ENCODE data around the gene TMEM30B. TPM values are rescaled to one million over a fixed set of nuclear protein-coding genes. Genes with fewer than 3 reads are reported as not detected.
A peak's percentile ranks its signal among the peaks of the same experiment; 100 is the strongest.

TMEM30B gene
- total RNA-seq (2.1 TPM), polyA plus RNA-seq (1 to 10 TPM; 2.1 to 4.8 (median 3.5) TPM)

GRCh38 chr14:61281186-61281947 is at the start of gene TMEM30B:
Gene TMEM30B, minus strand, starts transcription at chr14:61281338. Its CDS starts 191 bp downstream, at chr14:61281147.
- ATAC-seq (ENCODE audit: low read depth in 2 of 2), result peak; percentile 28 to 30
- H3K4me3 Mint-ChIP-seq, result peak within 1 kb of the TSS; percentile 90 to 95 (median 92)
- peak within 1 kb of the TSS; percentile 7 for H3K4me3 ChIP-seq (ENCODE audit: low read depth, low read length)
- H3K9me3 Mint-ChIP-seq, result peaks cover 0 to 2% (median 0%) of the 10 kb centered on the region in 7 donors
- peak within 1 kb of the TSS; percentile 63 for H3K27ac ChIP-seq (ENCODE audit: insufficient read depth, low read length, poor library complexity, severe bottlenecking)
- peaks cover 6 to 43% (median 14%) of the 10 kb centered on the region in 4 donors for H3K4me1 Mint-ChIP-seq
- H3K36me3 ChIP-seq (ENCODE audit: control insufficient read depth, insufficient read depth, low read length), result no peaks in the 10 kb centered on the region
- H3K27me3 Mint-ChIP-seq, result peaks cover 59% of the 10 kb centered on the region
- peak within 1 kb of the TSS; percentile 91 to 95 (median 92) for H3K27ac Mint-ChIP-seq
- peaks cover 13% of the 10 kb centered on the region for H3K4me1 ChIP-seq (ENCODE audit: control insufficient read depth, insufficient read depth, low read length, poor library complexity, severe bottlenecking)
- peaks cover 11% of the 10 kb centered on the region for H3K27me3 ChIP-seq (ENCODE audit: control insufficient read depth, insufficient read depth, low read length)
- peak; percentile 23 to 57 (median 30) for DNase-seq
- H3K9me3 ChIP-seq (ENCODE audit: control insufficient read depth in 2 of 2, low read length in 2 of 2), result no peaks in the 10 kb centered on the region
- H3K36me3 Mint-ChIP-seq, result no peaks in the 10 kb centered on the region

DNA sequence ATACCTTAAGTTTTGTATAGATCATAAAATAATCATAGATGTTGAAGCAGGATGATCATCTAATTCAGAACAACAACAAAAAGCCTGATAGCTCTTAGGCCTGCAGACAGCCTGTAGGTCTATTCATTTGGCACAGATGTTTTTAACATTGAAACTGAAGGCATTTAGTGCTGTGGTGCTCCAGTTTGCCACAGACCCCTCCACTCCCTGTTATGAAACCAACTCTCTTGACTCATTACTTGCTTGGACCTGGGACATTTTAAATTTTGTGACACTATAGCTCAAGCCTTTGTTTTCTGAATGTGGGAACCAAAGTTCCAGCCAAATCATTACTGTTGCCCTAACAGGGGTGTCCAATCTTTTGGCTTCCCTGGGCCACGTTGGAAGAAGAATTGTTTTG is 49.4 kb upstream of the TMEM30B start:
- Mint-ChIP-seq H3K9me3 (no peaks in the 10 kb centered on the region), H3K4me3 (peak overlapping the region; percentile 76 to 100 (median 97)), H3K27me3 (no peaks in the 10 kb centered on the region), H3K36me3 (peaks cover 37% of the 10 kb centered on the region), H3K4me1 (peaks cover 41 to 88% (median 75%) of the 10 kb centered on the region in 4 donors), H3K27ac (peak overlapping the region; percentile 93 to 98 (median 96))
- H3K27ac ChIP-seq (ENCODE audit: insufficient read depth, low read length, poor library complexity, severe bottlenecking), result peak overlapping the region; percentile 95
- no peaks in the 10 kb centered on the region for H3K9me3 ChIP-seq (ENCODE audit: control insufficient read depth in 2 of 2, low read length in 2 of 2)
- H3K27me3 ChIP-seq (ENCODE audit: control insufficient read depth, insufficient read depth, low read length), result no peaks in the 10 kb centered on the region
- H3K4me3 ChIP-seq (ENCODE audit: low read depth, low read length), result peak overlapping the region; percentile 88
- DNase-seq, result peak in 1 of 3 donors; percentile 79
- peaks cover 95% of the 10 kb centered on the region for H3K4me1 ChIP-seq (ENCODE audit: control insufficient read depth, insufficient read depth, low read length, poor library complexity, severe bottlenecking)
- peak; percentile 20 to 31 for ATAC-seq (ENCODE audit: low read depth in 2 of 2)
- H3K36me3 ChIP-seq (ENCODE audit: control insufficient read depth, insufficient read depth, low read length), result peaks cover 4% of the 10 kb centered on the region

DNA sequence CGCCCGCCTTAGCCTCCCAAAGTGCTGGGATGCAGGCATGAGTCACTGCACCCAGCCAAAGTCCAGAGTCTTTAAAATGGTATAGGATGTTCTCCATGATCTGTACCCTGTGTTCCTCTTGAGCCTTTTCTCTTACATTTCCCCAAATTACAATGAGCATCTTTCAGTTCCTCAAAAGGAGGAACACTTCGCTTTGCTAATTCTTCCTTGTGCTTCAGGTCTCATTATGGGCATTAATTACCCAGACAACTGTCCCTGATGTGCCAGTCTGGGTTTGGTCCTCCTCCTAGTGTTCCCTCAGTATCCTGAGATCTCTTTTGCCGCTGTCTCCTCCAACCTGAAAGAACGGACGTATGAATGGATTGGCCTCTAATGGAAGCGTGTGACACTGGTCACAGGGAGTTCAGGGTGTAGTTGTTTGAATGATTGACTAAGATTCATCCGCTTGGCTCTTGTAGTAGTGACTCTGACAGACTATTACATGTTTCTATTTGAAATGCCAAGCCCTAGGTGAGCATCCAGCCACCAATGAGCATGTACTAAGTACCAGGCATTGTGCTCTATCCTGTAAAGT is 48.4 kb upstream of the TMEM30B start:
- peaks cover 40% of the 10 kb centered on the region for H3K36me3 Mint-ChIP-seq
- ATAC-seq (ENCODE audit: low read depth in 2 of 2), result no peak
- H3K27me3 ChIP-seq (ENCODE audit: control insufficient read depth, insufficient read depth, low read length), result no peaks in the 10 kb centered on the region
- H3K36me3 ChIP-seq (ENCODE audit: control insufficient read depth, insufficient read depth, low read length), result peaks cover 4% of the 10 kb centered on the region
- peak overlapping the region; percentile 93 to 98 (median 96) for H3K27ac Mint-ChIP-seq
- H3K4me1 Mint-ChIP-seq, result peaks cover 42 to 89% (median 76%) of the 10 kb centered on the region in 4 donors
- H3K27me3 Mint-ChIP-seq, result no peaks in the 10 kb centered on the region
- peak overlapping the region; percentile 88 for H3K4me3 ChIP-seq (ENCODE audit: low read depth, low read length)
- H3K4me3 Mint-ChIP-seq, result peak overlapping the region; percentile 76 to 100 (median 97)
- no peak for DNase-seq
- peak overlapping the region; percentile 95 for H3K27ac ChIP-seq (ENCODE audit: insufficient read depth, low read length, poor library complexity, severe bottlenecking)
- H3K4me1 ChIP-seq (ENCODE audit: control insufficient read depth, insufficient read depth, low read length, poor library complexity, severe bottlenecking), result peaks cover 88% of the 10 kb centered on the region
- no peaks in the 10 kb centered on the region for H3K9me3 Mint-ChIP-seq
- H3K9me3 ChIP-seq (ENCODE audit: control insufficient read depth in 2 of 2, low read length in 2 of 2), result no peaks in the 10 kb centered on the region

- peak overlapping the region; percentile 76 to 100 (median 97) for H3K4me3 Mint-ChIP-seq
- Histone ChIP-seq H3K27ac (ENCODE audit: insufficient read depth, low read length, poor library complexity, severe bottlenecking) (peak overlapping the region; percentile 95), H3K9me3 (ENCODE audit: control insufficient read depth in 2 of 2, low read length in 2 of 2) (no peaks in the 10 kb centered on the region), H3K4me1 (ENCODE audit: control insufficient read depth, insufficient read depth, low read length, poor library complexity, severe bottlenecking) (peaks cover 88% of the 10 kb centered on the region), H3K27me3 (ENCODE audit: control insufficient read depth, insufficient read depth, low read length) (no peaks in the 10 kb centered on the region), H3K4me3 (ENCODE audit: low read depth, low read length) (peak overlapping the region; percentile 75), H3K36me3 (ENCODE audit: control insufficient read depth, insufficient read depth, low read length) (peaks cover 4% of the 10 kb centered on the region)
- no peaks in the 10 kb centered on the region for H3K27me3 Mint-ChIP-seq
- peak overlapping the region; percentile 93 to 98 (median 96) for H3K27ac Mint-ChIP-seq
- no peak for DNase-seq
- ATAC-seq (ENCODE audit: low read depth in 2 of 2), result no peak
- peaks cover 0 to 1% (median 0%) of the 10 kb centered on the region in 7 donors for H3K9me3 Mint-ChIP-seq
- H3K36me3 Mint-ChIP-seq, result peaks cover 39% of the 10 kb centered on the region
- H3K4me1 Mint-ChIP-seq, result peaks cover 42 to 86% (median 70%) of the 10 kb centered on the region in 4 donors
Measured at GRCh38 chr14:61328626-61329262, 47.6 kb upstream of the TMEM30B start.

- Mint-ChIP-seq H3K9me3 (peaks cover 0 to 4% (median 0%) of the 10 kb centered on the region in 7 donors), H3K36me3 (peaks cover 47% of the 10 kb centered on the region), H3K4me1 (peaks cover 30 to 68% (median 54%) of the 10 kb centered on the region in 4 donors), H3K27ac (peak overlapping the region; percentile 75 to 98 (median 93)), H3K4me3 (peak overlapping the region in 3 of 4 donors; percentile 97 to 100 (median 97)), H3K27me3 (no peaks in the 10 kb centered on the region)
- Histone ChIP-seq H3K27me3 (ENCODE audit: control insufficient read depth, insufficient read depth, low read length) (no peaks in the 10 kb centered on the region), H3K4me1 (ENCODE audit: control insufficient read depth, insufficient read depth, low read length, poor library complexity, severe bottlenecking) (peaks cover 74% of the 10 kb centered on the region), H3K27ac (ENCODE audit: insufficient read depth, low read length, poor library complexity, severe bottlenecking) (peak overlapping the region; percentile 95), H3K9me3 (ENCODE audit: control insufficient read depth in 2 of 2, low read length in 2 of 2) (no peaks in the 10 kb centered on the region), H3K36me3 (ENCODE audit: control insufficient read depth, insufficient read depth, low read length) (peaks cover 4% of the 10 kb centered on the region), H3K4me3 (ENCODE audit: low read depth, low read length) (peak overlapping the region; percentile 99)
- ATAC-seq (ENCODE audit: low read depth in 2 of 2), result no peak
- no peak for DNase-seq
Measured at GRCh38 chr14:61326847-61327246, 45.7 kb upstream of the TMEM30B start.

GRCh38 chr14:61326146-61326545 is 45.0 kb upstream of the TMEM30B start:
- H3K9me3 ChIP-seq (ENCODE audit: control insufficient read depth in 2 of 2, low read length in 2 of 2), result no peaks in the 10 kb centered on the region
- H3K4me3 Mint-ChIP-seq, result peak overlapping the region in 3 of 4 donors; percentile 97 to 100 (median 97)
- peaks cover 4% of the 10 kb centered on the region for H3K36me3 ChIP-seq (ENCODE audit: control insufficient read depth, insufficient read depth, low read length)
- H3K36me3 Mint-ChIP-seq, result peaks cover 47% of the 10 kb centered on the region
- DNase-seq (peak in 1 of 3 donors; percentile 64), ATAC-seq (ENCODE audit: low read depth in 2 of 2) (no peak)
- no peaks in the 10 kb centered on the region for H3K27me3 ChIP-seq (ENCODE audit: control insufficient read depth, insufficient read depth, low read length)
- no peaks in the 10 kb centered on the region for H3K27me3 Mint-ChIP-seq
- peaks cover 0 to 5% (median 0%) of the 10 kb centered on the region in 7 donors for H3K9me3 Mint-ChIP-seq
- peak overlapping the region; percentile 99 for H3K4me3 ChIP-seq (ENCODE audit: low read depth, low read length)
- peak overlapping the region; percentile 75 to 98 (median 93) for H3K27ac Mint-ChIP-seq
- H3K4me1 ChIP-seq (ENCODE audit: control insufficient read depth, insufficient read depth, low read length, poor library complexity, severe bottlenecking), result peaks cover 67% of the 10 kb centered on the region
- H3K4me1 Mint-ChIP-seq, result peaks cover 28 to 61% (median 51%) of the 10 kb centered on the region in 4 donors
- H3K27ac ChIP-seq (ENCODE audit: insufficient read depth, low read length, poor library complexity, severe bottlenecking), result peak overlapping the region; percentile 95

GRCh38 chr14:61325166-61325565 is 44.0 kb upstream of the TMEM30B start:
- Mint-ChIP-seq H3K9me3 (peaks cover 0 to 5% (median 0%) of the 10 kb centered on the region in 7 donors), H3K27ac (peak overlapping the region; percentile 75 to 93 (median 93)), H3K27me3 (no peaks in the 10 kb centered on the region), H3K36me3 (peaks cover 43% of the 10 kb centered on the region), H3K4me3 (peak overlapping the region in 3 of 4 donors; percentile 97 to 100 (median 97)), H3K4me1 (peaks cover 28 to 59% (median 47%) of the 10 kb centered on the region in 4 donors)
- H3K27me3 ChIP-seq (ENCODE audit: control insufficient read depth, insufficient read depth, low read length), result no peaks in the 10 kb centered on the region
- H3K36me3 ChIP-seq (ENCODE audit: control insufficient read depth, insufficient read depth, low read length), result peaks cover 4% of the 10 kb centered on the region
- DNase-seq (no peak), ATAC-seq (ENCODE audit: low read depth in 2 of 2) (no peak)
- peak overlapping the region; percentile 95 for H3K27ac ChIP-seq (ENCODE audit: insufficient read depth, low read length, poor library complexity, severe bottlenecking)
- no peaks in the 10 kb centered on the region for H3K9me3 ChIP-seq (ENCODE audit: control insufficient read depth in 2 of 2, low read length in 2 of 2)
- H3K4me1 ChIP-seq (ENCODE audit: control insufficient read depth, insufficient read depth, low read length, poor library complexity, severe bottlenecking), result peaks cover 62% of the 10 kb centered on the region
- H3K4me3 ChIP-seq (ENCODE audit: low read depth, low read length), result peak overlapping the region; percentile 99

All from CD4-positive, CD25-positive, alpha-beta regulatory T cell (primary cell).